Stimulated activated naive CD8-positive, alpha-beta T cell treated with anti-CD3 and anti-CD28 coated beads, Interleukin-15, amount 100 ng/mL, for 72 hours (primary cell): ENCODE results near the gene PODNL1.
A peak's percentile ranks its signal among the peaks of the same experiment; 100 is the strongest.
"Not testable (repeated sequence)": the region's sequence is repeated elsewhere in the genome, so short reads cannot be mapped to it uniquely, and the experiment has no call there.

Source experiments
- ATAC-seq: fragments of 150-1000 bp; cut with Tn5 transposase; 2 replicates; pipeline ENCODE4 v1.10.0; 2021; ENCODE audit warnings: mild to moderate bottlenecking, moderate library complexity
- DNase-seq, 2 donors: peaks; one replicate each; pipeline ENCODE4 v3.0.0; 2021 to 2022
- H3K27ac Mint-ChIP-seq, 2 donors: one replicate each; pipeline ENCODE4 v1.8.0; 2022; ENCODE audit warnings: mild to moderate bottlenecking in 2 of 2, mixed read lengths in 2 of 2, moderate library complexity in 2 of 2
- H3K27me3 Mint-ChIP-seq: one replicate; pipeline ENCODE4 v1.8.0; 2022; ENCODE audit warnings: mixed read lengths
- H3K4me1 Mint-ChIP-seq: one replicate; pipeline ENCODE4 v1.8.0; 2022; ENCODE audit warnings: mild to moderate bottlenecking, mixed read lengths
- H3K4me3 Mint-ChIP-seq, 2 donors: one replicate each; pipeline ENCODE4 v1.8.0; 2022; ENCODE audit warnings: mild to moderate bottlenecking in 2 of 2, mixed read lengths in 2 of 2, moderate library complexity in 1 of 2
- H3K9me3 Mint-ChIP-seq, 2 donors: one replicate each; pipeline ENCODE4 v1.8.0; 2022; ENCODE audit warnings: mixed read lengths in 2 of 2

Gene PODNL1

GRCh38 chr19:13926715-13927114 is 11.5 kb downstream of the PODNL1 start:
- Mint-ChIP-seq H3K27ac (no peak overlapping the region), H3K9me3 (no peaks in the 10 kb centered on the region), H3K4me3 (no peak overlapping the region), H3K4me1 (no peaks in the 10 kb centered on the region), H3K27me3 (no peaks in the 10 kb centered on the region)
- DNase-seq (no peak), ATAC-seq (no peak)

GRCh38 chr19:13926010-13926409 is 12.2 kb downstream of the PODNL1 start:
- no peaks in the 10 kb centered on the region for H3K9me3 Mint-ChIP-seq
- no peaks in the 10 kb centered on the region for H3K27me3 Mint-ChIP-seq
- no peaks in the 10 kb centered on the region for H3K4me1 Mint-ChIP-seq
- peak overlapping the region in 1 of 2 donors; percentile 69 for H3K27ac Mint-ChIP-seq
- DNase-seq (no peak), ATAC-seq (no peak)
- no peak overlapping the region for H3K4me3 Mint-ChIP-seq

GRCh38 chr19:13923194-13923987 is 14.8 kb downstream of the PODNL1 start:
- ATAC-seq (no peak), DNase-seq (no peak)
- Mint-ChIP-seq H3K4me3 (no peak overlapping the region), H3K4me1 (no peaks in the 10 kb centered on the region), H3K9me3 (no peaks in the 10 kb centered on the region), H3K27me3 (no peaks in the 10 kb centered on the region), H3K27ac (no peak overlapping the region)

- DNase-seq, H3K4me1 Mint-ChIP-seq, H3K9me3 Mint-ChIP-seq, ATAC-seq, H3K4me3 Mint-ChIP-seq, H3K27me3 Mint-ChIP-seq, H3K27ac Mint-ChIP-seq: not testable (repeated sequence)
These were observed 16.1 kb downstream of the PODNL1 start for GRCh38 chr19:13922118-13922517.

GRCh38 chr19:13920940-13921747 is 17.1 kb downstream of the PODNL1 start:
- ATAC-seq (peak; percentile 90), DNase-seq (peak; percentile 15 to 34)
- no peaks in the 10 kb centered on the region for H3K4me1 Mint-ChIP-seq
- H3K4me3 Mint-ChIP-seq = no peak overlapping the region
- peak overlapping the region; percentile 5 to 19 for H3K27ac Mint-ChIP-seq
- H3K27me3 Mint-ChIP-seq = no peaks in the 10 kb centered on the region
- no peaks in the 10 kb centered on the region for H3K9me3 Mint-ChIP-seq

GRCh38 chr19:13920524-13920923 is 17.7 kb downstream of the PODNL1 start:
- no peaks in the 10 kb centered on the region for H3K9me3 Mint-ChIP-seq
- DNase-seq = no peak
- H3K27ac Mint-ChIP-seq = peak overlapping the region in 1 of 2 donors; percentile 12
- H3K27me3 Mint-ChIP-seq = no peaks in the 10 kb centered on the region
- ATAC-seq = no peak
- no peak overlapping the region for H3K4me3 Mint-ChIP-seq
- no peaks in the 10 kb centered on the region for H3K4me1 Mint-ChIP-seq

- H3K27me3 Mint-ChIP-seq = no peaks in the 10 kb centered on the region
- no peak for ATAC-seq
- no peak overlapping the region for H3K4me3 Mint-ChIP-seq
- no peak overlapping the region for H3K27ac Mint-ChIP-seq
- no peaks in the 10 kb centered on the region for H3K9me3 Mint-ChIP-seq
- DNase-seq = no peak
- no peaks in the 10 kb centered on the region for H3K4me1 Mint-ChIP-seq
These were observed 19.3 kb downstream of the PODNL1 start for GRCh38 chr19:13918726-13919411.

GRCh38 chr19:13917888-13918406 is 20.3 kb downstream of the PODNL1 start:
- DNase-seq (no peak), ATAC-seq (no peak)
- H3K4me1 Mint-ChIP-seq = no peaks in the 10 kb centered on the region
- H3K4me3 Mint-ChIP-seq = no peak overlapping the region
- H3K9me3 Mint-ChIP-seq = no peaks in the 10 kb centered on the region
- H3K27ac Mint-ChIP-seq = no peak overlapping the region
- no peaks in the 10 kb centered on the region for H3K27me3 Mint-ChIP-seq

GRCh38 chr19:13914777-13915176 is 23.4 kb downstream of the PODNL1 start:
- no peak for DNase-seq
- Mint-ChIP-seq H3K27me3 (no peaks in the 10 kb centered on the region), H3K9me3 (no peaks in the 10 kb centered on the region), H3K4me1 (no peaks in the 10 kb centered on the region), H3K27ac (peak overlapping the region in 1 of 2 donors; percentile 27), H3K4me3 (no peak overlapping the region)
- ATAC-seq = no peak

GRCh38 chr19:13913352-13913751 is 24.9 kb downstream of the PODNL1 start:
- Mint-ChIP-seq H3K27ac (peak overlapping the region in 1 of 2 donors; percentile 59), H3K4me3 (no peak overlapping the region), H3K27me3 (no peaks in the 10 kb centered on the region), H3K4me1 (no peaks in the 10 kb centered on the region), H3K9me3 (no peaks in the 10 kb centered on the region)
- DNase-seq (no peak), ATAC-seq (no peak)

GRCh38 chr19:13909430-13909829 is 28.8 kb downstream of the PODNL1 start:
- H3K4me3 Mint-ChIP-seq = no peak overlapping the region
- DNase-seq (no peak), ATAC-seq (no peak)
- no peak overlapping the region for H3K27ac Mint-ChIP-seq
- peaks cover 0 to 6% of the 10 kb centered on the region in 2 donors for H3K9me3 Mint-ChIP-seq
- H3K27me3 Mint-ChIP-seq = no peaks in the 10 kb centered on the region
- H3K4me1 Mint-ChIP-seq = peaks cover 26% of the 10 kb centered on the region

- Mint-ChIP-seq H3K9me3 (peaks cover 0 to 6% of the 10 kb centered on the region in 2 donors), H3K27ac (no peak overlapping the region), H3K27me3 (no peaks in the 10 kb centered on the region), H3K4me1 (peaks cover 34% of the 10 kb centered on the region), H3K4me3 (no peak overlapping the region)
- ATAC-seq (no peak), DNase-seq (no peak)
These were observed 29.5 kb downstream of the PODNL1 start for GRCh38 chr19:13908674-13909073.

- ATAC-seq (no peak), DNase-seq (no peak)
- Mint-ChIP-seq H3K4me3 (peak overlapping the region; percentile 87 to 95), H3K27ac (peak overlapping the region; percentile 92 to 95), H3K9me3 (peaks cover 0 to 6% of the 10 kb centered on the region in 2 donors), H3K27me3 (no peaks in the 10 kb centered on the region), H3K4me1 (peaks cover 39% of the 10 kb centered on the region)
These were observed 31.3 kb downstream of the PODNL1 start for GRCh38 chr19:13906910-13907309.

GRCh38 chr19:13906521-13906904 is 31.7 kb downstream of the PODNL1 start:
- H3K4me1 Mint-ChIP-seq = peaks cover 39% of the 10 kb centered on the region
- peak; percentile 51 for ATAC-seq
- H3K27me3 Mint-ChIP-seq = no peaks in the 10 kb centered on the region
- H3K4me3 Mint-ChIP-seq = peak overlapping the region; percentile 87 to 95
- DNase-seq = peak in 1 of 2 donors; percentile 31
- peaks cover 0 to 6% of the 10 kb centered on the region in 2 donors for H3K9me3 Mint-ChIP-seq
- peak overlapping the region; percentile 92 to 95 for H3K27ac Mint-ChIP-seq
